HG02763 (cell line): Measurements from ENCODE around the gene KRTAP5-1.
"Not testable (repeated sequence)": the region's sequence is repeated elsewhere in the genome, so short reads cannot be mapped to it uniquely, and the experiment has no call there.

Experiments
- ATAC-seq: cut with Tn5 transposase; IDR thresholded peaks from one replicate; pipeline ENCODE4 v1.9.1; 2021; ENCODE audit warnings: mild to moderate bottlenecking, moderate library complexity; ENCODE audit not compliant: unreplicated experiment

The KRTAP5-1 gene, protein sequence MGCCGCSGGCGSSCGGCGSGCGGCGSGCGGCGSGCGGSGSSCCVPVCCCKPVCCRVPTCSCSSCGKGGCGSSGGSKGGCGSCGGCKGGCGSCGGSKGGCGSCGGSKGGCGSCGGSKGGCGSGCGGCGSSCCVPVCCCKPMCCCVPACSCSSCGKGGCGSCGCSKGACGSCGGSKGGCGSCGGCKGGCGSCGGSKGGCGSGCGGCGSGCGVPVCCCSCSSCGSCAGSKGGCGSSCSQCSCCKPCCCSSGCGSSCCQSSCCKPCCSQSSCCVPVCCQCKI

GRCh38 chr11:1584661-1585370 lies at the start of gene KRTAP5-1:
Gene KRTAP5-1, minus strand, starts transcription at chr11:1585283. Its CDS starts 34 bp downstream, at chr11:1585249.
- not testable (repeated sequence) for ATAC-seq

DNA sequence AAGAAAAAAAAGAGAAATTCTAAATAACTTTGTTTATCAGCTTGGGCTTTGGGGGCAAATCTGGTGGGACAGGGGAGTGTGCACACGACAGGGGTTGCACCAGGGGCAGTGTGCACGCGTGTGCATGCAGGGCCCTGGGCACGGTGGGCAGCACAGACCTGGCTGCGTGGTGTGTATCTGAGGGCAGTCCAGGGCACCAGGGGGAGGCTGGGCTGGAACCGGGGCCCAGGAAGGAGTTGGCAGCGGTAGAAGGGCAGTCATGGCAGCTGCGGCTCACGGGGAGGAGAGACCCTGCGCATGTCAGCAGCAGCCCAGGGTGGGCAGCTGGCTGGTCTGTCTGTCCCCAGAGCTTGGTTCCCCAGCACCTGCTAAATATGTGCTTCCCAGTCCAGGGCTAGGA lies 48.8 kb upstream of the KRTAP5-1 start:
- ATAC-seq, result no peak

- no peak for ATAC-seq
Observed at GRCh38 chr11:1632053-1632714, 47.1 kb upstream of the KRTAP5-1 start.

GRCh38 chr11:1631066-1631568 lies 46.0 kb upstream of the KRTAP5-1 start:
- no peak for ATAC-seq

- no peak for ATAC-seq
Observed at GRCh38 chr11:1630271-1630670, 45.2 kb upstream of the KRTAP5-1 start.

DNA sequence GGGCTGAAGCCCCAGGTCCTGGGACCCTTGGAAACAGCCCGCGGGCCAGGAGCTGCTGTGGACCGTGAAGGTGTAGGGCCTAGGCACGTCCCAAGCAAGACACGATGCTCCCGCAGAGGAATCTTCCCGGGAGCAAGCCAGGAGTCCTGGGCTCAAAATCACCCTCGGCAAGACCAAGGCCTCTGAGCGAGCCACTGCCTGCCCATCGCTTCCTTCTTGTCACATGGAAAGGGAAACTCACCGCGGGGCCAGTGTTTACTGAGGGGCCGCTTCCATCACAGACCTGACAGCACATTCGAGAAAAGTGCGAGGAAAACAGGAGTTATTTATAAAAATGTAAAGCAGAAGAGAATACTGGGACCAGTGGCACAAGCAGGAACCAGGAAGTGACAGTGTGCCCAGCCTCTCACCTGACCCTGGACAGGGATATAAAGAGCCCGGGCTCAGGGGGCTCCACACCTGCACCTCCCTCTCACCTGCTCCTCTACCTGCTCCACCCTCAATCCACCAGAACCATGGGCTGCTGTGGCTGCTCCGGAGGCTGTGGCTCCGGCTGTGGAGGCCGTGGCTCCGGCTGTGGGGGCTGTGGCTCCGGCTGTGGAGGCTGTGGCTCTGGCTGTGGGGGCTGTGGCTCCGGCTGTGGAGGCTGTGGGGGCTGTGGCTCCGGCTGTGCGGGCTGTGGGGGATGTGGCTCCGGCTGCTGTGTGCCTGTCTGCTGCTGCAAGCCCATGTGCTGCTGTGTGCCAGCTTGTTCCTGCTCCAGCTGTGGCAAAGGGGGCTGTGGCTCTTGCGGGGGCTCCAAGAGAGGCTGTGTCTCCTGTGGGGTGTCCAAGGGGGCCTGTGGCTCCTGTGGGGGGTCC lies 44.5 kb upstream of the KRTAP5-1 start, which contains the start of gene KRTAP5-5:
TSS of gene KRTAP5-5 (plus strand) at position 450 of the 860 bp plus-strand sequence. CDS start at position 516, 66 bp downstream.
- ATAC-seq, result no peak

DNA sequence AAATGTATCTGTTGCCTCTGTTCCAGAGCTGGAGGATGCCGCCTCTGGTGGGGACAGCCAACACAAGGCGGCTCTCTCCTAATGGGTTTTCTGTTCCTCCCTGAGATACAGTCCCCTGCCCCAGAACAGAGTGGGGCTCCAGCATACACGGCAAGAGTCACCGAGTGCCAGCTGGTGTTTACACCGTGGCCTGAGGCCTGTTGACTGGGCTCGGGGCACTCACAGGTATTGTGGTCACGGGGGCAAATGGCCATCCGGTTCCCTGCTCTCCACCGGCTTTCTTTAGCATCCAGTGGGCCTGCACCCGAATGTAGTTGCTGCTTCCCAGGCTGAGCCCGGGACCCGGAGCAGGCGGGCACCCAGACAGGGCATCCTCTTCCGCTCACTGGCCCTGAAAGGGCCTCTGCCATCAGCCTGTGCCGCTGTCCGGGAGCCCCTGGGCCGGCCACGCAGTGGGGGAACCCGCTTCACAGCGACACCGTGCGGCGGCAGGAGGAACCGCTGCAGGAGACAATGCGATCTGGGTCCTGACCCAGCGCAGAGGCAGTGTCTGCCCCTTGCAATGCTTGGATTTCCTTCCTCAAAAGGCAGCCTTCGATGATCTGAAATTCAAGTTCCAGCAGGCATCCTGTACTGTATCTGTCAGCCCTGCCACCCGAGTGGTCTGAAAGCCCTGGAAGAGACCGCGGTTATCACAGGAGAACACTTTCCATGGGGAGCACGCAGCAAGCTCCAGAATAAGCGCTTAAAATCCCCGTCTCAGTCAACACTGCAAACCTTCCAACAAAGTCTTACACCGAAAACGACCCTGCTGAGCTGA lies 43.6 kb upstream of the KRTAP5-1 start:
- ATAC-seq, result no peak

DNA sequence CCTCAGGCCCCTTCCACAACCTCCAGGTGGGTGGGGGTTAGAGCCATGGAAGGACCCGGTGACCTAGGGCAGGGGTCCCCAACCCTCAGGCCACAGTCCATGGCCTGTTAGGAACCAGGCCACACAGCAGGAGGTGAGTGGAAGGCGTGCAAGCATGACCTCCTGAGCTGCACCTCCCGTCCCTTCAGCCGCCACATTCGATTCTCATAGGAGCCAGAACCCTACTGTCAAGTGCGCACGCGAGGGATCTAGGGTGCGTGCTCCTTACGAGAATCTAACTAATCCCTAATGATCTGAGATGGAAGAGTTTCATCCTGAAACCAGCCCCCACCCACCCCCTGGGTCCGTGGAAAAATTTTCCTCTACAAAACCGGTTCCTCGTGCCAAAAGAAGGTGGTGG lies 40.5 kb upstream of the KRTAP5-1 start:
- ATAC-seq, result no peak

GRCh38 chr11:1624621-1625020 lies 39.5 kb upstream of the KRTAP5-1 start:
- ATAC-seq, result no peak

DNA sequence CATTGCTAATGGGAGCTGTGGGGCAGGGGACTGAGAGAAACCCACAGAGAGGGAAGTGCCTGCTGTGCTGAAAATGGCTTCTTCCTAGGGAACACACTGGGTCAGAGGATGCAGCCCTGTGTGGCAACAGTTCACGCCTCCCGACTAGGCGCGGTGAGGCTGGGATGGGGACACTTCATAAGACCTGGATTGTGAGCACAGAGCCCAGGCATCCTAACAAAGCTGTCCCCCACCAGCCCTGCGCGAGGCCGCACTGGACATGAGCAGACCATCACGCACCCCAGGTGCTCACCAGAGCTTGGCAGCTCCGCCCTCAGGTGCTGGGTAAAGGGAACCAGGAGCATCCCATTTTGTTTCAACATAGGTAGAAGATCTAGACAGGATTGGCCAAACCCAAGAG lies 38.6 kb upstream of the KRTAP5-1 start:
- ATAC-seq, result no peak

DNA sequence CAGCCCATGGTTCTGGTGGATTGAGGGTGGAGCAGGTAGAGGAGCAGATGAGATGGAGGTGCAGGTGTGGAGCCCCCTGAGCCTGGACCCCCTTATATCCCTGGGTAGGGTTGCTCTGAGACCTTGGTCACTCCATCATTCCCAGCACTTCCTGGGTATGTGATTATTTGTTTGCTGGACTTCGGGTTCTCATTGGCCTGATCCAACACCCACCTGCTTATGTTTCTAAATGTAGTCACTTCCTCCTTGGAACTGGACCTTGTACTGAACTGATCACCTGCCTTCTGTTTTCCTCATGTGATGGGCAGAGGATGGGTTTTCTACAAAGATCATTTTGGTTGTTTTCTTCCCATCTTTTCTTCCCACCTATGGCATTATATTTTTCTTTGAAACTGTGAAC lies 37.0 kb upstream of the KRTAP5-1 start, which contains the start of gene KRTAP5-4:
TSS of gene KRTAP5-4 (minus strand) at position 53 of the 400 bp plus-strand sequence. CDS start at position 8, 45 bp downstream.
- no peak for ATAC-seq

DNA sequence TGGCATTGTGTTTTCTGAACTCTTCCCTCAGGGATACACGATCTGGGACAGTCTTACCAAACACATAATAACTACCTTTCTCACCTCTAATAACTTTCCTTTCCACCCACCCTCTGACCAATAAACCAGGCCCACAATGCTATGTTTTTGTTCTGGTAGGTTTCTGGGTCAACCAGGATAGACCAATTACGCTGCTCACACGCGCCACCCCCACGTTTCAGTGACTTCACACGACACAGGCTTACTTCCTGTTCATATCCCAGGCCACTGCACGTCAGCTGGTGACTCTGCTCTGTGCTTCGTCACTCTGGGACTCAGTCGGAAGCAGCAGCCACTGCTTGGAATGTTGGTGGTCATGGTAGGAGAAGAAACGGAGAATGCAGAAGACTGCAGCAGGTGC lies 34.4 kb upstream of the KRTAP5-1 start:
- ATAC-seq, result no peak

- ATAC-seq, result no peak
Observed at GRCh38 chr11:1618231-1618630, 33.1 kb upstream of the KRTAP5-1 start.

DNA sequence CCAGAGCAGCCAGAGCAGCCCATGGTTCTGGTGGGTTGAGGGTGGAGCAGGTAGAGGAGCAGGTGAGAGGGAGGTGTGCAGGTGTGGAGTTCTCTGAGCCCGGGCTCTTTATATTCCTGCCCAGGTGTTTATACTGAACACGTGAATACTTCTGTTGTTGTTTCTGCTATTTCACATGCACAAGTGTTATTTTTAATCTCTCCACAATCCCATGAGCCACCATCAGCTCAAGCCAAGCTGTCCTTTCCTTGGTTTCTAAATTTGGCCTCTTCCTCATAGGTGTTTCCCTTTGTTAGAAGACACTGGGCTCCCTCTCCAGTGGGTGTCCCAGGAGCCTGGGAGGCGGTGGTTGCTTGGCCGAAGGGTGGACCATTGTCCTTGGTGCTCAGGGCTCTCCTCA lies 23.3 kb upstream of the KRTAP5-1 start, which contains the start of gene KRTAP5-3:
TSS of gene KRTAP5-3 (minus strand) at position 101 of the 400 bp plus-strand sequence. CDS start at position 23, 78 bp downstream.
- no peak for ATAC-seq

- ATAC-seq, result not testable (repeated sequence)
Observed at GRCh38 chr11:1607901-1608300, 22.8 kb upstream of the KRTAP5-1 start.

DNA sequence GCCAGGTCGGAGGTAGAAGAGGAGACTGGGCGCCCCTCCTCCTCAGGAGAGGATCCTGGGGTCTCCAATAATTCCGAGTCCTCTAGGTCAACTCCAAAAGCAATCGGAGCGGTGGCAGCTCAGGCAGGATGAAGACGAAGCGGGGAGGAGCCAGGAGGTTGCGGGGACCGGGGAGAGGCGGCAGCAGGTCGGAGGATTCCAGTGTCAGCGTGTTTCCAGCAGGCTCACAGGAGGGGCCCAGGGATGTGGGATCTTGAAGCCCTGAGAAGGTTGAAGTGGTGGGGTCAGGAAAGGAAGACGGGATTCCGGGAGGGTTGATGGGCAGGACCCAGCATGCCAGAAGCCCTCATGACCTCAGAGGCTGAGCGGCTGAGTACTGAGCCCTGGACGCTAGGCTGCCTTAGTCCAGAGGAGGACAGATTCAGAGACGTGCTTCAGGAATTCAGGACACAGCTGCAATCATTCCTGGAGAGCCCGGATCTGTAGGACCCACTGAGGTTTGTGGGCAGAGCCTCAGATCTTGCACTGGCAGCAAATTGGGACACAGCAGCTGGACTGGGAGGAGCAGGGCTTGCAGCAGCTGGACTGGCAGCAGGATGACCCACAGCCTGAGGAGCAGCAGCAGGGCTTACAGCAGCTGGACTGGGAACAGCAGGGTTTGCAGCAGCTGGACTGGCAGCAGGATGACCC lies 22.2 kb upstream of the KRTAP5-1 start:
- not testable (repeated sequence) for ATAC-seq

DNA sequence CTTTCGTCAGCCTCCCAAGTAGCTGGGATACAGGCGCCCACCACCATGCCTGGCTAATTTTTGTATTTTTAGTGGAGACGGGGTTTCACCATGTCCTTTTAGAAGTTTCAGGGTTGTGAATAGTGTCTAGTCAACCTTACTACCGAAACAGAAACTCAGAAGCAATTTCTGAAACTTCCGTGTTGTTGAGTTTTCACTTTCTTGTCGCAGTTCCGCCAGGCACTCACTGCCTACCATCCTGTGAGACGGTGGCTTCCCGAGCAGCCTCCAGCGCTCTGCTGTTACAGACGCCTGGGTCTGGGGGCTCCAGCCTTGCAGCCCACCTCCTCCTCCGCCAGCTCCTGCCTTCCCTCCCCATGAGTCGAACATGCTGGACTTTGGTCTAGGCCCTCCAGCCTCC lies 20.8 kb upstream of the KRTAP5-1 start:
- peak; percentile 57 for ATAC-seq

DNA sequence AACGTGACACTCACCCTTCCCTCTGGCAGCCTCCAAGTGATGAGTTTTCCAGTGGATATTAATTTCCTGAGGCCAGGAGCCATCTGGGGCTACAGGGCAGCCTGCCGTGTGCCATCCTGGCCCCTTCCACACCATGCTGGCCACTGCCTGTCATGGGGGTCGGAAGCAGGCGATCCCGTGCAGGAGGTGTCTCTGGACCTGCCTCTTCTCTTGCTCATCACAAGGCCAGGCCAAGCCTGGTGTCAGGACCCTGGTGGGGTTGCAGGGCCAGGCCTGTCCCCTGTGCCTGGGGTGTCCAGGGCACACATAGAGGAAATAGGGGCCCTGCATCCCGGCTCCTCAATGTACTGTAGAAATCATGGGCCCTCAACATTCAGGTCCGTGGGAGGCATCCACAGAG lies 19.6 kb upstream of the KRTAP5-1 start:
- no peak for ATAC-seq

DNA sequence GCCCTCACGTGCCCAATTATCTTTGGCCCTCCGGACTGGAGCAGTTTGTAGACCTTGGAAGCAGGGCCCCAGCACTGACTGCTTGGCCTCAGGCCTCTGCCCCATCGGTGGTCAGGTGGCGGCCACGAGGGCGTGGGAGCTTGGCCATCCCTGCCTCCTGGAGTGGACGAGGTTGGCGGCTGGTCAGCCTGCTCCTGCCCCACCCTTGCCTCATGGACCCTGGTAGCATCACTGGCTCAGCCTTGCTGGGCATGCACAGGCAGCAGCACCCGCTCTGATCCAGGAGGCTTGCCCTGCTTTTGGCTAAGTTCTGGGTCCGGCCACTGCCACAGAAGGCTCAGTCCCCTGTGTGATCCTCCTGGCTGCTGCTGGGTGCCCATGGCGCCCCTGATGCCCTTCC lies 19.1 kb upstream of the KRTAP5-1 start:
- no peak for ATAC-seq
